Fibroblast of villous mesenchyme (primary cell): Measurements from ENCODE around the gene PLCG1. TPM values are rescaled to one million over a fixed set of nuclear protein-coding genes. Genes with fewer than 3 reads are reported as not detected.

Source experiments
- DNase-seq: peaks from one replicate; pipeline ENCODE4 v3.0.0-alpha.2; 2010; ENCODE audit warnings: low read depth
- H3K4me3 ChIP-seq: 2 replicates; pipeline ENCODE4 v1.5.1; 2011; ENCODE audit warnings: low read depth, mild to moderate bottlenecking, low read length
- CTCF ChIP-seq: IDR thresholded peaks from 2 replicates; pipeline ENCODE4 v1.5.1; 2012; ENCODE audit warnings: low read depth, mild to moderate bottlenecking, low read length; ENCODE audit not compliant: insufficient read depth
- total RNA-seq: library from RNA; depleted of rRNA; stranded (reverse); fragments of >200 nt; gene quantifications from 2 replicates; pipeline ENCODE4 v1.2.3, GENCODE V29; 2012

The PLCG1 gene
- total RNA-seq, 1 donor, result 60.9 TPM

GRCh38 chr20:41172296-41173140 lies 35.2 kb downstream of the PLCG1 start:
- H3K4me3 ChIP-seq, result no peak overlapping the region
- no peak for DNase-seq
- TF ChIP-seq CTCF, result no peak

GRCh38 chr20:41173161-41173721 lies 35.9 kb downstream of the PLCG1 start:
- DNase-seq, result peak; percentile 89
- TF ChIP-seq CTCF, result peak; percentile 97
- no peak overlapping the region for H3K4me3 ChIP-seq

- no peak for TF ChIP-seq CTCF
- no peak for DNase-seq
- no peak overlapping the region for H3K4me3 ChIP-seq
Measured at GRCh38 chr20:41173791-41174341, 36.5 kb downstream of the PLCG1 start.

- no peak for TF ChIP-seq CTCF
- no peak for DNase-seq
- no peak overlapping the region for H3K4me3 ChIP-seq
Measured at GRCh38 chr20:41174373-41174772, 37.0 kb downstream of the PLCG1 start.

- no peak for DNase-seq
- H3K4me3 ChIP-seq, result no peak overlapping the region
- no peak for TF ChIP-seq CTCF
Measured at GRCh38 chr20:41174782-41175181, 37.4 kb downstream of the PLCG1 start.

- TF ChIP-seq CTCF, result no peak
- H3K4me3 ChIP-seq, result no peak overlapping the region
- DNase-seq, result no peak
Measured at GRCh38 chr20:41175201-41175651, 37.9 kb downstream of the PLCG1 start.
